HL-60/S4 treated with retinoic acid at 250 ng/mL for 4 days and 3 days (cell line): ENCODE data around the gene MS4A4E.
"Not testable (repeated sequence)": the region's sequence is repeated elsewhere in the genome, so short reads cannot be mapped to it uniquely, and the experiment has no call there.

Experiments
- in situ Hi-C: fragments of 300-500 bp; cut with MboI; formaldehyde crosslinking; loops from 2 replicates; pipeline ENCODE4 v1.7.0; 2022; ENCODE audit warnings: low sequenced_read_pairs

MS4A4E gene

DNA sequence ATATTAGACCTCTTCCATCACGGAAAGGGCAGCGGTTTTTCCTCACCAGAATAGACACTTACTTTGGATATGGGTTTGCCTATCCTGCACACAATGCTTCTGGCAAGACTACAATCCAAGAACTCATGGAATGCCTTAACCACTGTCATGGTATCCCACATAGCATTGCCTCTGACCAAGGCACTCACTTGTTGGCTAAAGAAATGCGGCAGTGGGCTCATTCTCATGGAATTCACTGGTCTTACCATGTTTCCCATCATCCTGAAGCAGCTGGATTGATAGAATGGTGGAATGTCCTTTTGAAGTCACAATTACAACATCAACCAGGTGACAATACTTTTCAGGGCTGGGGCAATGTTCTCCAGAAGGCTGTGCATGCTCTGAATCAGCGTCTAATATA lies 20.8 kb downstream of the MS4A4E start:
- in situ Hi-C loops: no loop called here

DNA sequence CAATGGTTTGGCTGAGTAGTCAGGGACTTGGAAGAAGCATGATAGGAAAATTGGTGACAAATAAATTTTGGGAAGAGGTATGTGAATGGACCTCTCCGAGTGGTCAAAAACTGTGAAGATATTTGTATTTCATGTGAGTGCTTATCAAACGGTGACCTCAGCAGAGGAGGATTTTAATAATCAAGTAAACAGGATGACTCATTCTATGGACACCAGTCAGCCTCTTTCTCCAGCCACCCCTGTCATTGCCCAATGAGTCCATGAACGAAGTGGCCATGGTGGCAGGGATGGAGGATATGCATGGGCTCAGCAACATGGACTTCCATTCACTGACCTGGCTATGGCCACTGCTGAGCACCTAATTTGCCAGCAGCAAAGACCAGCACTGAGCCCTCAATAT lies 21.2 kb downstream of the MS4A4E start:
- in situ Hi-C loops: no loop called here

DNA sequence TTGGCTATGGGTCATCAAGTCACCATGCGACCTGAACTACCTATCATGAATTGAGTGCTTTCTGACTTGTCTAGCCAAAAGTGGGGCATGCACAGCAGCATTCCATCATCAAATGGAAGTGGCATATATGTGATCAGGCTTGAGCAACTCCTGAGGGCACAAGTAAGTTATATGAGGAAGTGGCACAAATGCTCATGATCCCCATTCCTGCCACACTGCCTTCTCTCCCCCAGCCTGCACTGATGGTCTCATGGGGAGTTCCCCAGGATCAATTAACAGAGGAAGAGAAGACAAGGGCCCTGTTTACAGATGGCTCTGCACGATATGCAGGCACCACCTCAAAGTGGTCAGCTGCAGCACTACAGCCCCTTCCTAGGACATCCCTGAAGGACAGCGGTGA lies 21.8 kb downstream of the MS4A4E start:
- in situ Hi-C loops: no loop called here

DNA sequence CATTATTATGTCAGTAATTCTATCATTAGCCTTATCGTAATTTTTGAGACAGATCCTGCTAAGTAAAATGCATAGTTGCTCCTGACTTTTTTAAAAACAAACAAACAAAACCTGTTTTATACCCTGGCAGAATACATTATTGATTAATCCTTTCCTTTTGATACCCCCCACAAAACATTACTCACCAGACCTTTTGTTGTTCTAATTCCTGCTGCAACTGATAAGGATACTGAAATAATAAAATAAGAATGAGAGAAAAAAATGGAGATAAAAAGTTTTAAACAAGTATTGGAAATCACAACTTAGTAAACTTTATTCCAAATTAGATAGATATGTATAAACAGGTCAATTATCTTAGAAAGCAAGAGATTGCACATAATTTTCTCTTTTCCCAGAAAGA lies 28.6 kb downstream of the MS4A4E start:
- in situ Hi-C loops: no loop called here

DNA sequence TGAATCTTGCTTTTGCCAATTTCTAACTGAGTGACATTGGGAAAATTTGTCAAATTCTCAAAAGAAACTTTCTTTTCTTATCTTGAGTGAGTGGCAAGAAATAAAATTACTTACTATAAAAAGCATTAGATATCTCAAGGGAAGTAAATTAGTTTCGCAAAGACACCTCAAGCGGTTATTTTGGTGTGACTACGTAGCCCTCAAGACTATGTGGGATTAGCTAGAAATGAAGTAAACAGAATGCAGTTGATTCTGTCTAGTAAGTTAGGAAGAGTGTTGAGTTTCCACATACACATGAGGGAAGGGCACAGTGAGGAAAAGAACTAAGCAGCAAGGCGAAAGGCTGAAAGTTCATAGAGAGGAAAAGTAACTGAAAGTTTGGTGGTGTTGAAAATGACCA lies 31.7 kb downstream of the MS4A4E start:
- in situ Hi-C loops: no loop called here

DNA sequence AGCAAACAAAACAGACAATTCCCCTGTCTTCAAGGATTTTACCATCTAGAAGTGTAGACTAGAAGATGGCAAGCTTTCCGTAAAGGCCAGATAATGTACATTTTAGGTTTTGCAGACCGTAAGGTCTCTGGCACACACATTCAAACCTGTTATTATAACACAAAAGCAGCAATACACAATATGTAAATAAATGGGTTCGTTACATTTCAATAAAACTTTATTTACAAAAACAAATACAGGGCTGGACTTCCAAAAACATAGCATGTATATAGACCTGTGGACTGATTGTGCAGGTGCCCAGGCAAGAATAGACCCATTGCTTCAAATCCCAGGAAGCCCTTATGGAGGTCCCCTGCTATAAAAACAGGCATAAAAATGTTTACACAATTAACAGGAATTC lies 33.0 kb downstream of the MS4A4E start:
- in situ Hi-C loops: no loop called here

DNA sequence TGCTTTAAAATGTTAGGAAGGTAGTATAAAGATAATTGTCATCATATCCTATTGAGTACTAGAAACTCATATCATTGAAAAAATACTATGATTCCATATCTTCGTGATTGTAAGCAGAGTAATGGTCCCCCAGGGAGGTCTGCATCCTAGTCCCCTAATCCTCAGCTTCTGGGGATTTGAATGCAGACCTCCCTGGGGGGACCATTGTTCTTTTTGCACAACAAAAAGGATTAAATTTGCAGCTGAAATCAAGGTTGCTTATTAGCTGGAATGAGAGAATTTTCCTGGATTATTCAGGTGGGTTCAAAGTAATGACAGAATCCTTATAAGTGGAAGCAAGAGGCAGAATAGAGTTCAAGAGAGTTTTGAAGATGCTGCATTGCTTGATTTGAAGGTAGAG lies 34.0 kb downstream of the MS4A4E start:
- in situ Hi-C loops: no loop called here

DNA sequence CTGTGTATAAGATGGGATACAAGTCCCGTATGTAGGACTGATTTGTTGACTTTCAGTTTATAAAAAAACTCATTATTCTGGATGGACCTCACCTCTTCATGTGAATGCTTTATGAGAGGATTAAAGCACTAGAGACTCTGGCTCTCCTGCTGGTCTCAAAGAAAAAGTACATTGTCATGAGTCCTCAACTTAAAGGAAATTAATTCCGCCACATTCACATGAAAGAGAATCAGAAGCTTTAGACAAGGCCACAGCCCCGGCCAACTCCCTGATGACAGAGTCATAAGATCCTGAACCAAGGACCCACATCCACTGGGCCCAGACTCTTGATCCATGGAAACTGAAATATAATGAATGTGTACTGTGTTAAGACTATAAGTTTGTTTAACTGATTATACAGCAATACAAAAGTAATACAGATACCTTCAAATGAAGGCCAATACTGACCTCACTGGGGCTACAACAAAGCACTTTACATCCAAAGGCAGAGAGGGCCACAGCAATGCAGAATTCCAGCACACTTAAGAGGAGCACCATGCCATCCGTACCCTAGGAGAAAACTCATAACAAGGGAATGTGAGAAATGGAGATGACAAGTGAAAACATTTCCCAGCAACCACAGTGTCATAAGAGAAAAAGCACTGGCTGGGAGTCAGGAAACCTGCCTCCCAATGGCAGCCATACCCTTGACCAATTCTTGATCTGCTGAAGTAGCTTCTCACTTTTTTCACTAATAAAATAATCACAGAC lies 34.6 kb downstream of the MS4A4E start:
- in situ Hi-C loops: no loop called here

DNA sequence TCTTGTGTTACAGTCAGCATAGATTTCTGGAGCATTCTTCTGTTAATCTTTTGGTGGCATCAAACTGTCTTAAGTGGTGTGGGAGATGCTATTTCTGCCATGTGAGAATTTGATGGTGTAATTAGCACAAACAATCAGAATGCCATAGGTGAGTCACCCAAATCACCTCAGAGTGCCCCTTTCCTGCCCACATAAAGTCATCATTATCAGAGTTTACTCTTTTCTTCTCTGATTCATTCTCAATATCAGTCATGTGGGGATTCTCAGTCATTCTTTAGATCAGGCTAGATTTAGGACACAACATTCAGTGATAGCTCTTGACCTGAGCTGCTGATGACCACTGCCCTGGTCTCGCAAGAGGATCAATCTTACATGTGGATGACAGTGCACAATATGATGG lies 36.3 kb downstream of the MS4A4E start:
- in situ Hi-C loops: no loop called here

DNA sequence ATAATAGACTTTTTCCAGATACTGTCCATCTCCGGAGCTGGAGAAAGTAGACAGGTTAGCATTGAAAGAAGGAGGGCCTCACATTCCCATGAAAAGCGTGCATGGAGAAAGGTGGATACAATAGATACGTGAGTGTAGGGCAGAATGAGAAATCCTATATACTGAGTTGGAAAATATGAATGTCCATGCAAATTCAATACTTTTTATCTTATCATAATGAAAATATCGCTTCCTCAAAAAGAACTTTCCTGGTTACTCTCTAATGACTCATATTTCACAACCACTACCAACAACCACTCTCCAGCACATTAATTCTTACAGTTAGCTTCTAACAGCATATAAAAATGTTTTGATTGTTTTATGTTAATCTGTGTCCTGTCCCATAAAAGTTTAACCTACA lies 38.0 kb downstream of the MS4A4E start:
- in situ Hi-C loops: no loop called here

DNA sequence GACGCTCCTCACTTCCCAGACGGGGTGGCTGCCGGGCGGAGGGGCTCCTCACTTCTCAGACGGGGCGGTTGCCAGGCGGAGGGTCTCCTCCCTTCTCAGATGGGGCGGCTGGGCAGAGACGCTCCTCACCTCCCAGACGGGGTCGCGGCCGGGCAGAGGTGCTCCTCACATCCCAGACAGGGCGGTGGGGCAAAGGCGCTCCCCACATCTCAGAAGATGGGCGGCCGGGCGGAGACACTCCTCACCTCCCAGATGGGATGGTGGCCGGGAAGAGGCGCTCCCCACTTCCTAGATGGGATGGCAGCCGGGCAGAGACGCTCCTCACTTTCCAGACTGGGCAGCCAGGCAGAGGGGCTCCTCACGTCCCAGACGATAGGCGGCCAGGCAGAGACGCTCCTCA lies 41.6 kb downstream of the MS4A4E start:
- in situ Hi-C loops: not testable (repeated sequence)

DNA sequence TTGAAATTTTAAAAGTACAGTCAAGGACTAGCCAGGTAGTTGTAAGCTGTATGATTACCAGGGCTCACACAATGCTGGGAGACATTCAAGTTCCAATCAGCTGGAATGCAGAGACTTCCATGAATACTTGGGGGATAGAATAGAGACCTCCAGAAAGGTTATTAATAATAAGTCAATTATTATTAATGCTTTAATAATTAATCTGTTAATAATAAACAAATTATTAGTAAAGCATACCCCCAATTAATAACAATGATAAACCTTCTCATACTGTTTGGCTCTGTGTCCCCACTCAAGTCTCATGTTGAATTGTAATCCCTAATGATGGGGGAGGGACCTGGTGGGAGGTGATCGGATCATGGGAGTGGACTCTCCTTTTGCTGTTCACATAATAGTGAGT lies 45.5 kb downstream of the MS4A4E start:
- in situ Hi-C loops: no loop called here

DNA sequence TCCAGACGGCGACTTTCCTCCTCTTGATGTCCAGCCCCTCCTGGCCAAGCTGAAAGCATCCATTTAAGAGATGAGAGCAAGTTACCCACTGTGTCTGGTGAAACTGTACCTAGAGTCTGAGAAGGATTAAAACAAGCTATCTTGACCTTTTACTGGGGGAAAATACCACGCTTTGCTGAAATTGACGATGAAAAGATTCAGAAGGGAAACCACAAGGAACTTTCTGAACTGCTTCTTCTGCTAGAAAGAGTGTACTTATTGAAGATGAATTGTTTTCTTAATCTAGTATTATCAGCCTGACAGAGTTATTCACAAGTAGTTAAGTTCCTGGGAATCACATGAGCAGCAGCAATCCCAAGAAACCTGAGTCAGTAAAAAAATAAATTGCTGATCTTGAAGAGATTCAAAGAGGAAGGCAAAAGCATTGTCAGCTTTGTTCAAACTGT lies 47.0 kb downstream of the MS4A4E start:
- in situ Hi-C loops: no loop called here

DNA sequence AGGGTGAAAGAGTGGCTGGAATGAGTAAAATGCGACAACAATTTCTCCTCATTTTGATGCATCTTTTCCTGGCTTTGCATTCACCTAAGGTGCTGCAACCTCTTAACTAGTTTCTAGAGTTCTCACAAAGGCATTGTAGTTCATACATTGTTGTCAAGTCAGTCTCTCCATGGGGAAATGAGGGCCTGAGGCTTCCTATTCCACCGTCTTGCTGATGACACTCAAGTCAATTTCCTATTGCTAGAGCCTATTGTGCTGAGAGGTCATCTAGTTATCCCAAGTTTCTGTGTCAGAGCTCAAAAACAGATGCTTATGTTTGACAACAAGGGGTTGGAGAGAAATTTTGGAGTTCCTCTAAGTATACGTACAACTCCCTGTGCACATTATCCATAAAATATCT lies 48.4 kb downstream of the MS4A4E start:
- in situ Hi-C loops: no loop called here

DNA sequence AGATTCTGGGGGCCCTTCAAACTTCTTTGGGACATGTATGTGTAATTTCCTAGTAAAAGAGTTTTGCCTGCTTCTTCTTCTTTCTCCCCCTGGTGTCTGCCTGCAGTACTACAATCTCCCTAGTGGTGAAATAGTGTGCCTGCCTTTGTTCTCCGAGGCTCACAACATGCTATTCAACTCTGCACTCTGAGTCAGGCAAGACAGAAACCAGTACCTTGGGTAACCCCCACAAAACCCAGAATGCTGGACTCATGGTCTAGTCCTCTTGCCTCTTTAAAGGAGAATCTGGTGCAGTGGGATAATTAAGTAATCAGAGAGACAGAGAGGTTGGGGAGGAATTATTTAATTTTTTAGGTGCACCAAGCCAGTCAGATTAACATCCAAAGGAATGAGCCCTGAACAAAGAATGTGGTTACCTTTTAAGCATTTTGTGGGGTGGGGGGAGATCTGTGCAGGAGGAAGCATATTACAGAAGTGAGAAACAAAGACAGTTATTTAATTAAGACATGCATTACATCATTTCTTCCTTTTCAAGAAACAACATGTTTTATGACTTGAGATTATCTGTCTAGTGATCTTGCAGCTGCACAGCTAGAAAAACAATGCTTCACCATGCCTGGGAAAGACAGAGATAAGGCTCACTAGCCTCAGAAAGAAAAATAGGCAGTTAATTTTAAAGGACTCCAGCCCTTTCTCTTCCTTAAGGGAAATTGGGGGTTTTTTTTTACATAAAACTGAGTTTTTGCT lies 49.1 kb downstream of the MS4A4E start:
- in situ Hi-C loops: no loop called here

DNA sequence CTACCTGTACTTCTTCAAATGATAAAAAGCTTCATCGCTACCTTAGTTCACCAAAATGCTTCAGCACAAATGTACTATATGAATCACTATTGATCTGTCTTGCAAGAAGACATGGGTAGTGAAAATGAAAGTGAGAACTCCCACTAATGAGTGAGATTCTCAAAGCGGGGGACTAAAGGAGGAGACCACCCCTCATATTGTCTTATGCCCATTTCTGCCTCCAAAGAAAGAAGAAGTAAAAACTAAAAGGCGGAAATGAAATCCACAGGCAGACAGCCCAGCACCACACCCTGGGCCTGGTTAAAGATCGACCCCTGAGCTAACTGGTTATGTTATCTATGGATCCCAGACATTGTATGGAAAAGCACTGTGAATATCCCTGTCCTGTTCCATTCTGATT lies 50.4 kb downstream of the MS4A4E start:
- in situ Hi-C loops: not testable (repeated sequence)

DNA sequence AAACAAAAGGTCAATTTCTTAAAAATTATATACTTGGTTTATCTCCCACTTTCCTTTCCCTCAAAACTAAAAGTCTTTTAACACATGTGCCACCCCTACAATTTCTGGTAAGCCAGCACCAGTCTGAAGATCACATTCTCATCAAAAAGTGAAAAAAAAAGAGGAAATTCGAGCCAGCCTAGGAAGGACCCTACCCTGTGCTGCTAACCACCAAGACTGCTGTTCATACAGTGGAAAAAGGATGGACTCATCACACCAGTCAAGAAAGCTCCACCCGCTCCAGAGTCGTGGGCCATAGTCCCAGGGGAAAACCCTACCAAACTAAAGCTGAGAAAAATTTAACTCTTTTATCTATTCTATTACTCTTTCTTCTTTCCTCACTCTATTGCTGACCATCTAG lies 54.5 kb downstream of the MS4A4E start:
- in situ Hi-C loops: not testable (repeated sequence)

DNA sequence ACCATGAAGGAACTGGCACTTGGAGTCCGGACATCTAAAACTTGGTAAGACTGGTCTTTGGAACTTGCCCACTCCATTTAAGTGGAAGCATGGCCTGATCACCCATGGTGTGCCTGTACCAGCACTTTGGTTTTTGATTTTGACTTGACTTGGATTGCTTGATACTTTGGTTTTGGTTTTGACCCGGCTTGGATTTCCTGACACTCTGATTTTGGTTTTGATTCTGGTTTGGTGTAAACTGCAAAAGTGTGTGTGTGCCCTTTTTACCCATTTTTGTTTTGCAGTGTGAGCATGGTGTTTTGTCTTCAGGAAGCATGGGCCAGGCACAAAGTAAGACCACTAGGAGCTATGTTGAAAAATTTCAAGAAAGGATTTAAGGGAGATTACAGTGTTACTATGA lies 56.8 kb downstream of the MS4A4E start:
- in situ Hi-C loops: not testable (repeated sequence)

DNA sequence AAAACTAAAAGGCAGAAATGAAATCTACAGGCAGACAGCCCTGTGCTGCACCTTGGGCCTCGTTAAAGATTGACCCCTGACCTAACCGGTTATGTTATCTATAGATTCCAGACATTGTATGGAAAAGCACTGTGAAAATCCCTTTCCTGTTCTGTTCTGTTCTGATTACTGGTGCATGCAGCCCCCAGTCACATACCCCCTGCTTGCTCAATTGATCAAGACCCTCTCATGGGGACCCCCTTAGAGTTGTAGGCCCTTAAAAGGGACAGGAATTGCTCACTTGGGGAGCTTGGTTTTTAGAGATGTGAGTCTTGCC lies 57.5 kb downstream of the MS4A4E start:
- in situ Hi-C loops: not testable (repeated sequence)

DNA sequence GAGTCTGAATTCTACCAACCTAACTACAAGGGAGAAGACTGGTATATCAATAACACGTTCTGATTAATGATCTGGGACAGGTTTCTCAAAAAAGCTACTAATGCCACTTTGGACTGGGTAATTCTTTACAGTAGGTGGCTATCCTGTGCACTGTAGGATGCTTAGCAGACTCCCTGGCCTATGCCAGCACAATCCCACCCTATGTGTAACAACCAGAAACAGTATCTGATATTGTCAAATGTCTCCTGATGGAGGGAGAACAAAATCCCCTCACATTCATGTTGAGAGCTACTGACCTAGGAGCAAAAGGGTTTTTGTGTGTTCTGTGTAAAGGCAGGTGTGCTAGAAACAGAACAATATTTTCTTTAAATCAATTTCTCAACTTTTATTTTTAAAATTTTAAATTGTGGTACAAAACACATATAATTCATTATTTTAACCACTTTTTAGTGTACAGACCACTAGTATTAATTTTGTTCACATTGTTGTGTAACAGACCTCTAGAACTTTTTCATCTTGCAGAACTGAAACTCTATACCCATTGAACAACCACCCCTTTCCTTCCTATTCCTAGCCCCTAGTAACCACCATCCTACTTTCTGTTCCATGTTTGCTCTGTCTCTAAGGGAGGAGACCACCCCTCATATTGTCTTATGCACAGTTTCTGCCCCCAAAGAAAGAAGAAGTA lies 58.0 kb downstream of the MS4A4E start:
- in situ Hi-C loops: no loop called here

DNA sequence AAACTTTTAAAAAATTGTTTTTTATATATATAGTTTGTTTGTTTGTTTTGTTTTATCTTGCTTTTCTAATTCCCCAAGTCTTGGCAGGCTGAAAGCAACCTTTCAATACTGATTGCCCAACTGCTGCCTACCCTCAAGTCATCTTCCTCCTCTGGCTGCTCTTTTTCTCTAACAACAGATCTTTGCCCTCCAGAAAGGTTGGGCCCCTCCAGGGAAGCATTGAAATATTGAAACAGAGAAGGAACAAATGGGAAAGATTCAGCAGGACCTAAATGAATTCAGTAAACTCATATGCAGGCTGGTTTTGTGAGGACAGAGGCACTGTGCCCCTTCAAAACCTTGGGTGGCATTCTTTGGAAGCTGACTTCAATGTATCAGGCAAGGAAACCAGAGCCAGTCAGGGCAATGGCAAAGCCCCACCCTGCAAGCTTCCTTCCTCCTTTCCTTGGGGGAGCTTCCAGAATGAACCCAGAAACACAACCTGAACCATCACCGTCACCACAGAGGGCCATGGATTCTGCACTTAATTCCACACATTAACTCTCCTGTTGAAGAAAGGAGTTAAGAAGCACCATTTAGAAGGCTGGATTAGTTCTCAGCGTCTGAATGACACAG lies 59.2 kb downstream of the MS4A4E start:
- in situ Hi-C loops: no loop called here
